GM18508 (cell line): ENCODE results near the gene SRRD.
"Not testable (repeated sequence)": the region's sequence is repeated elsewhere in the genome, so short reads cannot be mapped to it uniquely, and the experiment has no call there.

Experiments
- ATAC-seq: cut with Tn5 transposase; IDR thresholded peaks from one replicate; pipeline ENCODE4 v1.9.1; 2021; ENCODE audit warnings: moderate number of reproducible peaks; ENCODE audit not compliant: insufficient read depth, unreplicated experiment

Gene SRRD

DNA sequence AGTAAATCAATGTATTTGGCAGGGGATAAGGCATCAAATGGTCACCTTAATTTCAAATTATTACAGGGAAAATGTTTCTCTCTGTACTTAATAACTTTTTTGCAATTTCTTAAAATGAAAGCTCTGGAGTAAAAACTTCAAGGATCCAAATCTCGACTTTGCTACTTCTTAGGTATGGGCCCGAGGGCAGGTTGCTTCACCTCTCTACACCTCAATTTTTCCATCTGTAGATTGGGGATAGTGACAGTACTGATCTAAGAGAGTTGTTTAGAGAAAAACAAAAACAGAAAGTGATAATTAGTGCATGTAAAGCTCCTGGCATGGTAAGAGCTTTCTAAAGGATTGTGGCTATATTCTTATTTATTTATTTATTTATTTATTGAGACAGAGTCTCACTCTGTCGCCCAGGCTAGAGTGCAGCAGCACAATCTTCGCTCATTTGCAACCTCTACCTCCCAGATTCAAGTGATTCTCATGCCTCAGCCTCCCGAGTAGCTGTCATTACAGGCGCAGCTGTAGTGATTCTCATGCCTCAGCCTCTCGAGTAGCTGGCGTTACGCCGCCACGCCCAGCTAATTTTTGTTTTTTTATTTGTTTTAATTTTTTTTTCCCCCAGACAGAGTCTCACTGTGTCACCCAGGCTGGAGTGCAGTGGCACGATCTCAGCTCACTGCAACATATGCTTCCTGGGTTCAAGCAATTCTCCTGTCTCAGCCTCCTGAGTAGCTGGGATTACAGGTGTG, 30.9 kb downstream of the SRRD start:
- ATAC-seq = no peak

DNA sequence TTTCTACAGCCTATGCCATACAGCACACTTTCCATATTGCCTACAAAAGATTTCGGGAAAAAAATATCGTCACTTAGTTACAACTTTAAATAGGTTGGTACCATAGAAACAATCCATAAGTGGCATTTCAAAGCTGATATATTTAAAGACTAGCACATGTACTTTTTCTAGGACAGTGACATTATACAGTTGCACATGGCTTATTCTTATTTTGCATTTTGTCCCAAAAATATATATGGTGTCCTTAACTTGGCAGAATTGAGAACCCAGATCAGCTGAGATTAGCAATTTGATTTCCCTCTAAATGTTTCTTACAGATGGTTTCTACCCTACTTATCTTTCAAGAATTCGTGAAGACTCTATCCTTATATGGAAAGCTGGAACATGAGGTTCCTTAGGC, 32.3 kb downstream of the SRRD start:
- ATAC-seq = no peak

DNA sequence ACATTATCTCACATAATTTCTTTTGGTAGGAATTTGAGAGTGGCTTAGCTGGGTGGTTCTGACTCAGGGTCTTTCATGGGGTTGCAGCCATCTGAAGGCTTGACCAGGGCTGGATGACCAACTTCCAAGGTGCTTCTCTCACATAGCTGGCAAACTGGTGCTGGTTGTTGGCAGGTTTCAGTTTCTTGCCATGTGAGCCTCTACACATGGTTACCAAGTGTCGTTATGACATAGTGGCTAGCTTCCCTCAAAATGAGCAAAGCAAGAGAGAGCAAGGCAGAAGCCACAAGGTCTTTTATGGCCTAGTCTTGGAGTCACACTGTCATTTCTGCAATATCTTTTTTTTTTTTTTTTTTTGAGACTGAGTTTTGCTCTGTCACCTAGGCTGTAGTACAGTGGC, 32.8 kb downstream of the SRRD start:
- no peak for ATAC-seq

DNA sequence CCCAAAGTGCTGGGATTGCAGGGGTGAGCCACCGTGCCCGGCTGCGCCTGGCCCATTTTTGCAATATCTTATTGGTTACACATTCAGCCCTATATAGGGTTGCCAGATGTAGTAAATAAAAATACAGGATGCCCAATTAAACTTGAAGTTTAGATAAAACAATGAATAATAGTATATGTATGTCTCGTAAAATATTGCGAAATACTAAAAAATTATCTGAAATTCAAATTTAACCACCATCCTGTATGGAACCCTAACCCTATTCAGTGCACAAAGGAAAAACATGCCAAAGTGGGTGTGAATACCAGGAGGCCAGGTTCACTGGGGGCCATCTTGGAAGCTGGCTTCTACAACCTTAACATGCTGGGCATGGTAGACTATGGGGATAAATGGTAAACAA, 33.8 kb downstream of the SRRD start:
- ATAC-seq = no peak

DNA sequence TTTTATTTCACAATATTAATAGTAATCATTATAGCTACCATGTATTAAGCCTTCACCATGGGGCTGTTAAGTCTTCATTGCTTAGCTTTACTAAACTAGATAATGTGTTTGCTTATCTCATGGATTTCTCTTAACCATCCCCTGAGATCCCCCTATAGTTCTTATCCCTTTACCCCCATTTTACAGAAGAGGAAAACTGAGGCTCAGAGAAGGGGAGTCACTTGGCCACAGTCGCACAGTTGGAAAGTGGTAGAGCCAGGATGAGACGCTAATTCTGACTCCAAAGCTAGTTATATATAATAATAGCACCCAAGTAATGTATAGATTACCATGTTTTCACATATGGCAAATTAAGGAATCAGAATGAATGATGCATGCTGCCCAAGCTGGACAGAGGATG, 38.3 kb downstream of the SRRD start:
- no peak for ATAC-seq

DNA sequence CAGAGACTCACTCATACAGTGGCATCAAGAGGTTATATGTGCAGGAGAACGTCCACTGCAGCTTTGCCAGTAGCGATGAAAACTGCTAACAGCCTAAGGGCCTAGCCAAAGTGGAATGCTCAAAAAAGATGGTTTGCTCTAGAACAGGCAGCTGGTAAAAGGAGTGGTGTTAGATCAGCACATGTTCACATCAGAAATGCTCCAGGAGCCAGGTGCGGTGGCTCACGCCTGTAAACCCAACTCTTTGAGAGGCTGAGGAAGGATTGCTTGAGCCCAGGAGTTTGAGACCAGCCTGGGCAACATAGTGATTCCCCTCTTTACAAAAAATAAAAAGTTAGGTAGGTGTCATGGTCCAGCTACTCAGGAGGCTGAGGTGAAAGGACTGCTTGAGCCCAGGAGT, 38.9 kb downstream of the SRRD start:
- no peak for ATAC-seq

DNA sequence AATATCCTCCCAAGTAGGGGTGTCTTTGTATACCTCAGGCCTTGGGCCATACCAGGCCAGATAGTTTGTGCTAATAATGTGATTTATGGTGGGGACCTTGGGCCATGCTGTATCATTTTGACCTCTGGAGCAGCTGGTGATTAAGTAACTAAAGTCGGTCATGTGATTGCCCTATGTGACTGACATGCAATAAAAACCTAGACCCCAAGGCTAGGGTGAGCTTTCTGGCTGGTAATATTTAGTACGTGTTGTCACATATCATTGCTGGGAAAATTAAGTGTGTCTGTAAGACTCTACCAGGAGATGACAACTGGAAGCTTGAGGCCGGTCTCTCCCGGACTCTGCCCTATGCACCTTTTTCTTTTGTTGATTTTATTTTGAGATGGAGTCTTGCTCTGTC, 41.2 kb downstream of the SRRD start:
- ATAC-seq = no peak

DNA sequence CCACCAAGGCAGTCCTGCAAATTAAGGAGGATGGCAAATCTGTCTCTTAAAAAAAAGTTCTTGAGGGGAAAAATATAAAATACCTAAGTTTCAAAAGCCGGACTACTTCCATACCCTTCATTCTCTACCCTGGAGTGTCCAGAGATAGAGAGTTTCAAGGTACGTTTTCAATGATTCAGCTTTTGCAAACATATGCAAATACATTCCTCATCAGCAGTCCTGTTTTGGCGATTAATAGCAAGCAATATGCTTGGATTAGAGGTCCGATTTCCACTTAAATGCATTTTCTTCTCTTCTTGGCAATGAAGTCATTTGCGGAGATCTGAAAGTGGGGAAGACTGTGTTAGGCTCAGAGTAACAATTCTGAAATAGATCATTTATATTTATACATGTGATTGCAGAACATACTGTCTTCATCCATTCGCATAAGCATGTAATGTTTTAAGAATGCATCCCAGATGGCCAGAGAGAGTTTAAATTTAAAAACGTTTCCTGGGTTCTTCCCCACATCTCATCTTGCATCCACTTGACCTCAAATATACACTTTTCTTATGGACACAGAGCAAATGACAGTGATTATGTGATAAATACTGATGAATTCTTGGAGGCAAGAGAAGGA, 42.4 kb downstream of the SRRD start:
- ATAC-seq = no peak

DNA sequence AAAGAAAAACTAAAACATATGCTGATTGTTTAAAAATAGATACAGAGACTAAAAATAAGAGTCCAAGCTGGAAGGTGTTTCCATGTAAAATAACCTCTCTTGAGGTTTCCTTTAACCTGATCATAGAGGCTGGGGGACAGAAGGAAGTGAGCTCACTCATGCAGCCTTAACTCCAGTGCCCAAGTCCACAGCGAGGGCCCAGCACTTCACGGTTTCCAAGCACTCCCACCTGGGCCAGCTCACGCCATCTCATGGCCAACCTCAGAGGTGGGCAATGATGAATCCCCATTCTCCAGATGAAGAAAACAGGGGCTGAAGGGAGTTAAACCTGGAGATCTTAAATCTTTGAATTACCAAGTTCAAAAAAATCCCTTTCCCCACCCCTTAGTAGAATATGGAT, 43.5 kb downstream of the SRRD start:
- no peak for ATAC-seq

DNA sequence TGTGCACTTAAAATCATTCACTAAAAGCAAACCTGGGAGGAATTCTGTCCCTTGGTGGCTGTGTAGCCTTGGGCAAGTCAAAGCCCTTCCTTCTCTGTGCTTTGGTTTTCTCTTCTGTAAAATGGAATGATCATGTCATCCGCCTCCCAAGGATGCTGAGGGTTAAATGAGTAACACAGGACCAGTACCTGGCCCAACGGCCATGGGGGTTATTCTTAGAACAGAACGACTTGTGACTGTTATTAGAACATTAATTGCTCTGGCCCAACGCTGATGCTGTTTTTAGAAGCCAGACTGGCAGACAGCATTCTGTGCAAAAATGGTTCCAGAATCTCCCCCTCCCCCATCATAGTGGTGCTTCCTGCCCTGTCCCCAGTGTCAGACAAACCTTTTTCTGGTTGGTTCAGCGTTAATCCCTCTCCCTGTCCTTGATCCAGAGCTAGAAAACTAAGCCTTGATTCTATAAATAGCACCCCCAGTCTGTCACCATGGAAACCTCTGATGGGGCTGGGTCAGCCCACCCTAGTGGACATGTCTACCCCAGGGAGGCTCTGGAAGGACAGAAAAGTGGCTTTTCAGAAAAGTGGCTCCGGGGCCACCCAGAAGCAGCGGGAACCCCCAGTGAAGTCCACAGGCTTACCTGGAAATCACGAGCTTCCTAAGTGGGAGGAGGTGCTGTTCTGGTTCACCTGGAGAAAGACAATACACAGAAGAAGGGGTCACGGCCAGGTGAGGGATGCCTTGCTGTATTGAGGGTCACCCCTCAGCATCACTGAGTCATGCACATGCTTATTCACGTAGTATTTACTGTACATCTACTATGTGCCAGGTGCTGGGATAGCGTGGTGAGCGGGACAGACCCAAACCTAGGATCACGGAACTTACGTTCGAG, 44.1 kb downstream of the SRRD start:
- ATAC-seq = no peak

DNA sequence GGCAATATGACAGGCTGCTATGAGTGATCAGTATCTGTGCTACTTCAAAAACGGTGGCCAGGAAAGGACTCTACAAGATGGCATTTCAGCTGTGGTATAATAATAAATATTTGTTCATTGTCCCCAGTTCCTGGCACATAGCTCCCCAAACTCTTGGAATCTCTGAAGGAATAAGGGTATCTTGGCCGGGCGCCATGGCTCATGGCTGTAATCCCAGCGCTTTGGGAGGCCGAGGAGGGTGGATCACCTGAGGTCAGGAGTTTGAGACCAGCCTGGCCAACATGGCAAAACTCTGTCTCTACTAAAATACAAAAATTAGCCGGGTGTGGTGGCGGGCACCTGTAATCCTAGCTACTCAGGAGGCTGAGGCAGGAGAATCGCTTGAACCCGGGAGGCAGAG, 44.8 kb downstream of the SRRD start:
- ATAC-seq = not testable (repeated sequence)

DNA sequence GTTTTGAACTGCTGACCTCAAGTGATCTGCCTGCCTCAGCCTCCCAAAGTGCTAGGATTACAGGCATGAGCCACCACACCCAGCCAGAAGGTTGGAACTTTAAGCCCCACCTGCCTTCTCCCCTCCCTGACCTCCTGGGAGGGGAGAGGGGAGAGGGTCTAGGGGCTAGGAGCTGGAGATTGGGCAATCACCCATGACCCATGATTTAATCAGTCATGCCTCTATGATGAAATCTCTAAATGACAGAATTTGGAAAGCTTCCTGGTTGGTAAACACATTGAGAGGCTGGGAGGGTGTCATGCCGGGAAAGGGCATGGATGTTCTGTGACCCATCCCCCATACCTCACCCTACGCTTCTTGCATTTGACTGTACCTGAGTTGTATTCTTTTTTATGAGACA, 45.7 kb downstream of the SRRD start:
- ATAC-seq = no peak

DNA sequence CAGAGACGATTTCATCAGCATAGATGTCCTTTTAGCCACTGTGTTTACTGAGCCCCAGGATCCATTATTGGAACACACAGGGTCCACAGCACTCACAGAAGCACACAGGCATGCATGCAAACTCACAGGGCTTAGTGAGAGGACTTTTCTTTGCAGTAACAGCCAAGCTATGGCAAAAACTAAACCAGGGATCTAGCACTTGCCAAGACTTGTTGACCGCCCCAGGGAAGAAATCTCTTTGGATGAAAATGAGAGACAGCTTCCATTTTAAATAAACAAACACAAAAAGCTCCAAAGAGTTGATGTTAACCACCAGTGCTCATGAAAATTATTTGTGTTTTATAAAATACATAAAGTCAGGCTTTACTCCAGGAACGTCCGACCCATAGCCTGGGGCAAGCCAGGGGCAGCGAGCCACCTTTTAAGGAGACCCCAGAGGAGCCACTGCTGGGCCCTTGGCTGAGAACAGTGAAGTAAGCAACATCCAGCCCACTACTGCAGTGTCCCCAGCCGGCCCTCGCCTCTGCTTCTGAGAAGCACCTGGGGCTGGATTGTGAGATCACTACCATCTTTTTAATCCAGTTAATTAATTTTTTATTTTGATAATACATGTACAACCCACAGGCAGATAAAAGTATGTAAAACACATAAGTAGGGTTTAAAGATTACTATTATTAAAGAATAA, 50.6 kb downstream of the SRRD start:
- ATAC-seq = no peak

DNA sequence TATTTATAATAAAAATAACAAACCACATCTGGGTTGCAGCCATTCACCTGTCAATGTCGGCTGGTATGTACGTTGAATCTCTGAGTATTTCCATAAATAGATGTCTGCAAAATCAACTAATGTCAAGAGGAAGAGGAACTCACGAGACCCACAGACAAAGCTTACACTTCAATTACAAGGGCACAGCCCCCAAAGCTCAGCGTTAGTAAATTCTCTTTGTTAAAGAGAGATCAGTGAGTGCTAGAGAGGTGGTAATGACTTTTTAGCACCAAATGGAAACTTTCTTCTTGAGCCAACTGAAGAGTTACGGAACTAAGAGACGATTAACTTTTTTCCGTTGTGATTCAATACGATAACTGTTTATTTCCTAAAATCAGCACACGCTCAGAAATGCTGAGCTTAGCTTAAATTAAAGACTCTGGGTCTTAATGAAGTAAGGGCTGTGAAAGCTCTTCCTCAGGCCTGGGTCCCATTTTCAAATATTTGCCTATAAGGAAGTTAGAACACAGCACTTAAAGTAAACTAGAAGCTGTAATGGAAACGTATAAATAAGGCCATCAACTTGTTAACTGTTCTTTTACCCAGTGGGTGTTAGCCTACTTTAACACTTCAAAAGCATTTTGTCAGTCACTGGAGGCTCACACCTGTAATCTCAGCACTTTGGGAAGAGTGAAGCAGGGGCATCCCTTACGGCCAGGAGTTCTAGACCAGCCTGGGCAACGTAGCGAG, 51.4 kb downstream of the SRRD start:
- no peak for ATAC-seq

DNA sequence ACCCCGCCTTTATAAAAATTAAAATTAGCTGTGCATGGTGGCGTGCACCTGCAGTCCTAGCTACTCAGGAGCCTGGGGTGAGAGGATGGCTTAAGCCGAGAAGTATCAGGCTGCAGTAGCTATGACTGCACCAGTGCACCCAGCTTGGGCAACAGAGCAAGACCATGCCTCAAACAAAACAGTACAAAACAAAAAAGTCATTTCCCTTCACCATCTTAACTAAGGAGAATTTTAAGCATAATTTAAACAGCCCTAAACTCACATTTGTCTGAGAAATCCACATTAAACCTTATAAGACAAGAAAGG, 51.9 kb downstream of the SRRD start:
- ATAC-seq = no peak

DNA sequence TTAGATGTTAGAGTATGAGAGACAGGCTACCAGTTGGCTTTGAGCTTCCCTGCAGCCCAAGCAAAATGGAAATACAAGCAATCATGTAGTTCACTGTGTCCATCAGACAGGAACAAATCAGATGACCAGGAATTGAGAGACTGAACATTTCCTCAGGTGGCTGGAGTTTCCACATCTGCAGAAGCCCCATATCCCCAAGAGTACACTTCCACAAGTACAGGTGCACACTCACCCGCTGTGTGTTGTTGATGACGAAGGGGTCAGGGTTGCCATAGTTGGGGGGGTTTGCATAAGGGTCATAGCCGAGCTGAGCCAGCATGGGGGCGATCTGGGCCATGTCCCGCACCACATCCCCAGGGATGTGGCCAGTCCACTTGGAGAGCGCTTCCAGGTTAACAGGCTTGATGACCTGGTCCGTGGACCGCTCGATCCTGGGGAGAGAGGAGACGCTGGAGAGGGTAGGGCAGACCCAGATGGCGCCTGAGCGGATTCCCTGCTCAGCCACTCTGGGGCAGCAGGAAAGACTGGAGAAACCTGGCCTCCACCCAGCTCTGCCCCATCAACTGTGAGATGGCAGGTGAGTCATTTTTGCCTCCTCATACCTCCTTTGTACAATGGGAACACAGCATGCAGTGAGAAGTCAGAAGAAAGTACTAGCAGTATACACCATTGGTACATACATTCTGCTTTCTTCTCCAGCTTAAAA, 52.5 kb downstream of the SRRD start:
- no peak for ATAC-seq

DNA sequence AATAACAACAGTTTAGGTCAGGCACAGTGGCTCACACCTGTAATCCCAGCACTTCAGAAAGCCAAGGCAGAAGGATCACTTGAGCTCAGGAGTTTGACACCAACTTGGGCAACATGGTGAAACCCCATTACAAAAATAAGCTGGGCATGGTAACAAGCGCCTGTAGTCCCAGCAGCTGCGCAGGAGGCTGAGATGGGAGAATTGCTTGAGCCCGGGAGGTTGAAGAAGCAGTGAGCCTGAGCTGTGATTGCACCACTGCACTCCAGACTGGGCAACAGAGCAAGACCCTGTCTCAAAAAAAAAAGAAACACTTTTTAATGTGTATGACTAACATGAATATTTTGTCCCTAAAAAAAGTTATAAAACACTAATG, 53.1 kb downstream of the SRRD start:
- no peak for ATAC-seq

DNA sequence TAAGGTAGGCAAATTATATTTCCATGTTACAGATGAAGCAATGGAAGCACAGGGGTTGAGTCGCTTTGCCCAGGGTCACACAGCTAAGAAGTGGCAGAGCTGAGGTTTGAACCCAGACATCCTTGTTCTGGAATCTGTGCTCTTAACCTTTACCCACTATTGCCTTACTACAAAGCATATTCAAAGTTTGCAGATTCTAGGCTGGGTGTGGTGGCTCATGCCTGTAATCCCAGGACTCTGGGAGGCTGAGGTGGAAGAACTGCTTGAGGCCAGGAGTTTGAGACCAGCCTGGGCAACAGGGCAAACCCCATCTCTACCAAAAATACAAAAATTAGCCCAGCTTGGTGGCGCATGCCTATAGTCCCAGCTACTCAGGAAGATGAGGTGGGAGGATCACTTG, 56.4 kb downstream of the SRRD start:
- ATAC-seq = no peak

DNA sequence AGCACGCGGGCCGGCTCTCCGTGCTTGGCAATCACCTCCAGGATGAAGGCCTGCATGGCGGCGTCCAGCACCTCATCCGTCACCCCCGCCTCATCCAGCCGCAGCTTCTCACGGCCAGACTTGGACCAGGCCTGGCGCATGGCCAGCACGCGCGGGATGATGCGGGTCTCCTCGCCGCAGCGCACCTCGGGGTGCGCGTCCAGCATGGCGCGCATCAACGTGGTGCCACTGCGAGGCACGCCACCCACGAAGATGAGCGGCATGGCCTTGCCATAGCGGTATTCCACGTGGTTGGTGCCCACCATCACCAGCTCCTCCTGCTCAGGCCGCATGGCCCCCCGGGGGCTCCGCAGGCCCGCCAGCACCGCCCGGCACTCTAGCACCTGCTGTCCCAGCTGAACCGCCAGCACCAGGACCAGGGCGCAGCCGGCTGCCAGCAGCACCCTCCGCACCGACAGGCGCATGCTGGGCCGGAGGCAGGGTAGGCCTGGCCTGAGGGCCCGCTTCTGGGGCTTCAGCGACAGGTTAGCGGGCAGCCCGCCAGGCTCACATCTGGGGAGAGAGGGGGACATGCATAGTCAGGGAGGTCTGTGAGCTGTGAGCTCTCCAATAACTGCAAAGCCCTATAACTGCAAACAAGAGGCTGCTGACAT, 57.6 kb downstream of the SRRD start:
- no peak for ATAC-seq
